SJCRH30 (cell line): Measurements from ENCODE around the gene MYLK4. TPM values are rescaled to one million over a fixed set of nuclear protein-coding genes. Genes with fewer than 3 reads are reported as not detected.

ENCODE experiments used
- DNase-seq, 2 experiments: peaks; one replicate each; pipeline ENCODE4 v3.0.0-alpha.2; 2015 to 2020
- H3K27ac ChIP-seq: fragments of 250-450 bp; sonication (Bioruptor Pico); 2 replicates; pipeline ENCODE4 v1.5.1; 2020; ENCODE audit warnings: mild to moderate bottlenecking, moderate library complexity
- H3K27me3 ChIP-seq: fragments of 250-450 bp; sonication (Bioruptor Pico); 2 replicates; pipeline ENCODE4 v1.5.1; 2020; ENCODE audit warnings: mild to moderate bottlenecking, moderate library complexity
- H3K36me3 ChIP-seq: fragments of 250-450 bp; sonication (Bioruptor Pico); 2 replicates; pipeline ENCODE4 v1.5.1; 2020; ENCODE audit warnings: mild to moderate bottlenecking, moderate library complexity
- H3K4me1 ChIP-seq: fragments of 250-450 bp; sonication (Bioruptor Pico); 2 replicates; pipeline ENCODE4 v1.5.1; 2020; ENCODE audit warnings: mild to moderate bottlenecking, moderate library complexity
- H3K4me3 ChIP-seq: fragments of 250-450 bp; sonication (Bioruptor Pico); 2 replicates; pipeline ENCODE4 v1.5.1; 2020; ENCODE audit warnings: mild to moderate bottlenecking, moderate library complexity
- H3K9me3 ChIP-seq: fragments of 250-450 bp; sonication (Bioruptor Pico); replicated peaks from 2 replicates; pipeline ENCODE4 v1.5.1; 2020; ENCODE audit warnings: mild to moderate bottlenecking, moderate library complexity
- total RNA-seq: library from RNA; depleted of rRNA; stranded (reverse); fragments of >200 nt; shearing (Covaris generic); gene quantifications from 2 replicates; pipeline ENCODE4 v1.2.3, GENCODE V29; 2014; rRNA removed

Gene MYLK4
- total RNA-seq, 1 experiment from 2014 or later, result 3.0 TPM

DNA sequence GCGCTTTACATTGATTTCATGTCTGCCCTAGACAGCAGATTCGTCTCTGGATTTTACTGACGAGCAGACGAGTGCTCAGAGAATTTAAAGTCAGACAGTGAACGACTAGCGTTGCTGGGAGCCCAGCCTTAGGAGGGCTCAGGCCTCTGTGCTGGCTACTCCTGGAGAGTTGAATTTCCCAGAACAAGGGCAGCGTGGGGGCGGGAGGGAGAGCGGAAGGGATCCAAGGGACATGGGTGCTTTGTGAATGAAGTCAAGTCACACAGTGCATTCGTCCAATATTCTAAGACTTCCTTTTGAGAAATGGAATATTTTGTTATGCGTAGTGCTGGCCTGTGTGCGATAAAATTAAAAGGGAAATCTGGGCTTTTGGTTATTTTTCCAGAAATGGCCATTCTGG, 126.5 kb downstream of the MYLK4 start:
- no peak overlapping the region for H3K27ac ChIP-seq
- no peak overlapping the region for H3K4me3 ChIP-seq
- H3K36me3 ChIP-seq, result no peaks in the 10 kb centered on the region
- H3K9me3 ChIP-seq, result no peaks in the 10 kb centered on the region
- DNase-seq, result no peak
- H3K27me3 ChIP-seq, result no peaks in the 10 kb centered on the region
- H3K4me1 ChIP-seq, result no peaks in the 10 kb centered on the region

GRCh38 chr6:2623295-2623694, 127.4 kb downstream of the MYLK4 start:
- H3K4me3 ChIP-seq, result no peak overlapping the region
- no peak for DNase-seq
- H3K4me1 ChIP-seq, result no peaks in the 10 kb centered on the region
- no peaks in the 10 kb centered on the region for H3K9me3 ChIP-seq
- no peak overlapping the region for H3K27ac ChIP-seq
- H3K27me3 ChIP-seq, result no peaks in the 10 kb centered on the region
- H3K36me3 ChIP-seq, result no peaks in the 10 kb centered on the region

DNA sequence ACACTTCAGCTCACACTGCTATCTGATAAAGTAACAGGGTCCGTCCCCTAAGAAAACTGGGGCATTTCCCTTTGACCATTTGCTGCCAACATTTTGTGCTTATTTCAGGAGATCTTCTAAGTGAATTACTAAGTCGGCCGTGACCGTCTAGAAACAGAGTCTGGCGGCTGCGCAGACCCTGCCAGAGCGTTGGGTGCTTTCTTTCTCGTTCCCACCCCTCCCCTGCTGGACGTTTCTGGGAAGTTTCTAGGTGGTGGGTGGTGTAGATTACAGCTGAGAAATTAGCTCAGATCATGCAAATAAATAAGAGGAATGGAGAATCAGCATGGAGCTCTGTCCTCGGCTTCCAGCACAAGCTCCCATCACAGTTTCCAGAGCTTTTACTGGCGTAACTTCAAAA, 128.1 kb downstream of the MYLK4 start:
- Histone ChIP-seq H3K27me3 (no peaks in the 10 kb centered on the region), H3K4me1 (no peaks in the 10 kb centered on the region), H3K27ac (no peak overlapping the region), H3K9me3 (no peaks in the 10 kb centered on the region), H3K36me3 (no peaks in the 10 kb centered on the region), H3K4me3 (no peak overlapping the region)
- DNase-seq, result no peak

GRCh38 chr6:2619651-2620050, 131.1 kb downstream of the MYLK4 start:
- no peak overlapping the region for H3K27ac ChIP-seq
- H3K4me3 ChIP-seq, result no peak overlapping the region
- DNase-seq, result no peak
- no peaks in the 10 kb centered on the region for H3K27me3 ChIP-seq
- H3K4me1 ChIP-seq, result peaks cover 4% of the 10 kb centered on the region
- no peaks in the 10 kb centered on the region for H3K9me3 ChIP-seq
- no peaks in the 10 kb centered on the region for H3K36me3 ChIP-seq

DNA sequence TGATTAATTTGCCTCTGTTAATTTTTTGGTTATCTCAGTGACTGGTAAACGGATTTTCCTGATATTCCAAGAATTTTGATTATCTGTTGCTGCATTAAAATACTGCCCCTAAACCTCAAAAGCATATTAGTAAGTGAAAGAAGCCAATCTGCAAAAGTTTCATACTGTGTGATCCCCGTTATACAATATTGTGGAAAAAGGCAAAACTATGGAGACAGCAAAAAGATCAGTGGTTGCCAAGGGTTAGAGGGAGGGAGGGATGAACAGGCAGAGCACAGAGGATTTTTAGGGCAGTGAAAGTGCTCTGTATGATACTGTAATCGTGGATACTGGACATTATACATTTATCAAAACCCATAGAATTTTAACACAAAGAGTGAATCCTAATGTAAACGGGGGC, 133.0 kb downstream of the MYLK4 start:
- Histone ChIP-seq H3K9me3 (no peaks in the 10 kb centered on the region), H3K27me3 (no peaks in the 10 kb centered on the region), H3K4me3 (no peak overlapping the region), H3K27ac (peak overlapping the region; percentile 69; the same call in 1 of the 2 replicates), H3K36me3 (no peaks in the 10 kb centered on the region), H3K4me1 (peaks cover 4% of the 10 kb centered on the region)
- DNase-seq, result no peak

GRCh38 chr6:2616811-2617210, 133.9 kb downstream of the MYLK4 start:
- no peaks in the 10 kb centered on the region for H3K9me3 ChIP-seq
- H3K27me3 ChIP-seq, result no peaks in the 10 kb centered on the region
- no peak overlapping the region for H3K4me3 ChIP-seq
- H3K27ac ChIP-seq, result peak overlapping the region; percentile 69
- peak; percentile 75 to 88 for DNase-seq
- peaks cover 4% of the 10 kb centered on the region for H3K4me1 ChIP-seq
- H3K36me3 ChIP-seq, result no peaks in the 10 kb centered on the region

DNA sequence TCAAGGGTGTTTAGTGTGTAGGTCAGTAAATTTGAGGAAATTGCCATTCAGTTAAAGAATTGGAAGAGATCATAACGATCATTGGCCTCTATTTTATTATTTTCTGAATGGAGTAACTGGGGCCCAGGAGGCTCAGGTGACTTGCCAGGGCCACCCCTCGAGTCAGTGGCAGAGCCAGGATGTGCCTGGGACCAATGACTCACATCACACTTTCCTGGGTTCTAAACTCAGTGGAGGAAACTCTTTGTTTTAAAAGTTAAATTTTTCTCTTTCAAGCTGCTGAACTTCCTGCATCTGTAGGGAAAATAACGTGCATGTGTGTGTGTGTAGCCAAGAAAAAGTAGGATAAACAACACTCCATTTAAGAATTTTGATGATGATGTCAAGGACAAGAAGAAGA, 135.5 kb downstream of the MYLK4 start:
- Histone ChIP-seq H3K4me3 (no peak overlapping the region), H3K36me3 (no peaks in the 10 kb centered on the region), H3K9me3 (no peaks in the 10 kb centered on the region), H3K27me3 (no peaks in the 10 kb centered on the region), H3K27ac (no peak overlapping the region), H3K4me1 (peaks cover 4% of the 10 kb centered on the region)
- DNase-seq, result no peak

DNA sequence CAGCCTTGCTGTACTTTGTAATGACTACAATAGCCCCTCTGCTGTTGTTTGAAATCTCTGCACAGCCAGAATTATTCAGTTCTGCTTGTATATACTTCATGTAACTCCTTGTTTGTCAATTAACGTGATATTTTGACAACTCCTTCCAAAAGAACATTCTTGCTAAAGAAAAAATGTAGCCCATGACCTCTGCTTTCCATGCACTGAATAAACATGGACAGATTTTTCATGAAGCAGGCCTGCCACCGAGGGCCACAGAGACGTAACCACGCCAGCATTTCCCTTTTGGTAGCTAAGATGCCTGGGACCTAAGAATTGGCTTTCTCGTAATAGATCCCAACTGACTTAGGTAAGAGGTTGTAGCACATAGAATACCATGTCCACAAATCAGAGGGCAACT, 135.9 kb downstream of the MYLK4 start:
- DNase-seq, result no peak
- H3K27ac ChIP-seq, result no peak overlapping the region
- H3K9me3 ChIP-seq, result no peaks in the 10 kb centered on the region
- H3K27me3 ChIP-seq, result no peaks in the 10 kb centered on the region
- H3K36me3 ChIP-seq, result no peaks in the 10 kb centered on the region
- no peak overlapping the region for H3K4me3 ChIP-seq
- H3K4me1 ChIP-seq, result peaks cover 4% of the 10 kb centered on the region

- Histone ChIP-seq H3K36me3 (no peaks in the 10 kb centered on the region), H3K27me3 (no peaks in the 10 kb centered on the region), H3K27ac (no peak overlapping the region), H3K9me3 (no peaks in the 10 kb centered on the region), H3K4me1 (peaks cover 4% of the 10 kb centered on the region), H3K4me3 (no peak overlapping the region)
- no peak for DNase-seq
These were observed 136.6 kb downstream of the MYLK4 start for GRCh38 chr6:2614155-2614554.

Other genes starting within 250 kb of the MYLK4 start
- gene WRNIP1, start 14.5 kb upstream of the MYLK4 start, total RNA-seq, result 68.3 and 74.8 TPM in 2 replicates
- gene SERPINB1, start 90.9 kb upstream of the MYLK4 start, total RNA-seq, result 2.3 TPM in 2 replicates
- gene SERPINB9, start 152.4 kb upstream of the MYLK4 start, total RNA-seq, result 0.81 and 0.89 TPM in 2 replicates
- gene SERPINB6, start 220.6 kb upstream of the MYLK4 start, total RNA-seq, result 60.4 and 62.5 TPM in 2 replicates
- gene NQO2, start 249.0 kb upstream of the MYLK4 start, total RNA-seq, result 15.4 and 17.5 TPM in 2 replicates